ENCODE results near the gene FES. TPM values are rescaled to one million over a fixed set of nuclear protein-coding genes. Genes with fewer than 3 reads are reported as not detected.
"Not testable (repeated sequence)": the region's sequence is repeated elsewhere in the genome, so short reads cannot be mapped to it uniquely, and the experiment has no call there.

Gene FES
- total and polyA plus RNA-seq, 11 donors = 10.7 to 37.5 (median 15.9) TPM

- 54 to 75% (median 63%) methylated on average over 15 of the region's 15 CpGs for WGBS, 4 donors
- DNase-seq = no peak
- Histone ChIP-seq H3K4me1 (peaks cover 3 to 51% (median 29%) of the 10 kb centered on the region in 12 donors), H3K27me3 (no peaks in the 10 kb centered on the region), H3K36me3 (peaks cover under 1 to 73% (median 66%) of the 10 kb centered on the region in 9 donors), H3K4me3 (no peak overlapping the region), H3K27ac (peak overlapping the region in 11 of 12 donors; percentile 33 to 86 (median 71)), H3K9me3 (no peaks in the 10 kb centered on the region)
- no peak for ATAC-seq
- no peak for TF ChIP-seq CTCF (IDR thresholded peaks at IDR 0.05)
- no peak for TF ChIP-seq POLR2A (IDR thresholded peaks at IDR 0.05)
- intact Hi-C loops (cut with DNase I) = no loop called here
Observed at GRCh38 chr15:90907051-90907660, 22.9 kb downstream of the FES start.

GRCh38 chr15:90907838-90908507 is 23.7 kb downstream of the FES start:
- peak overlapping the region; percentile 26 to 86 (median 70) for H3K27ac ChIP-seq
- peaks cover 3 to 50% (median 29%) of the 10 kb centered on the region in 12 donors for H3K4me1 ChIP-seq
- peak in 2 of 4 donors; percentile 15 to 31 for ATAC-seq
- intact Hi-C loops (cut with DNase I) = no loop called here
- peaks cover 8 to 82% (median 74%) of the 10 kb centered on the region in 9 donors for H3K36me3 ChIP-seq
- no peak for TF ChIP-seq CTCF (IDR thresholded peaks at IDR 0.05)
- H3K9me3 ChIP-seq = no peaks in the 10 kb centered on the region
- no peak for DNase-seq
- H3K27me3 ChIP-seq = no peaks in the 10 kb centered on the region
- no peak overlapping the region for H3K4me3 ChIP-seq
- WGBS, 4 donors = 49 to 53% (median 50%) methylated on average over 7 to 9 of the region's 9 CpGs

- ATAC-seq; H3K4me3 ChIP-seq; DNase-seq; intact Hi-C loops (cut with DNase I); H3K27me3 ChIP-seq; H3K9me3 ChIP-seq: not testable (repeated sequence)
- peaks cover 8 to 96% (median 89%) of the 10 kb centered on the region in 9 donors for H3K36me3 ChIP-seq
- 87 to 93% (median 91%) methylated on average over 11 of the region's 11 CpGs for WGBS, 4 donors
- H3K27ac ChIP-seq = peak overlapping the region in 1 of 12 donors; percentile 71
- peaks cover 0 to 39% (median 22%) of the 10 kb centered on the region in 12 donors for H3K4me1 ChIP-seq
Observed at GRCh38 chr15:90909449-90909848, 25.1 kb downstream of the FES start.

- Histone ChIP-seq H3K4me1 (peaks cover 0 to 43% (median 22%) of the 10 kb centered on the region in 12 donors), H3K27ac (no peak overlapping the region), H3K27me3 (no peaks in the 10 kb centered on the region), H3K9me3 (no peaks in the 10 kb centered on the region), H3K36me3 (peaks cover 8 to 98% (median 92%) of the 10 kb centered on the region in 9 donors), H3K4me3 (no peak overlapping the region)
- 93 to 99% (median 96%) methylated on average over 6 to 8 of the region's 8 CpGs for WGBS, 4 donors
- intact Hi-C loops (cut with DNase I) = no loop called here
- TF ChIP-seq CTCF (IDR thresholded peaks at IDR 0.05) = no peak
- TF ChIP-seq POLR2A (IDR thresholded peaks at IDR 0.05) = no peak
- ATAC-seq (no peak), DNase-seq (no peak)
Observed at GRCh38 chr15:90909976-90910375, 25.7 kb downstream of the FES start.
